Measurements from ENCODE around the gene CLDN15.

The CLDN15 gene

DNA sequence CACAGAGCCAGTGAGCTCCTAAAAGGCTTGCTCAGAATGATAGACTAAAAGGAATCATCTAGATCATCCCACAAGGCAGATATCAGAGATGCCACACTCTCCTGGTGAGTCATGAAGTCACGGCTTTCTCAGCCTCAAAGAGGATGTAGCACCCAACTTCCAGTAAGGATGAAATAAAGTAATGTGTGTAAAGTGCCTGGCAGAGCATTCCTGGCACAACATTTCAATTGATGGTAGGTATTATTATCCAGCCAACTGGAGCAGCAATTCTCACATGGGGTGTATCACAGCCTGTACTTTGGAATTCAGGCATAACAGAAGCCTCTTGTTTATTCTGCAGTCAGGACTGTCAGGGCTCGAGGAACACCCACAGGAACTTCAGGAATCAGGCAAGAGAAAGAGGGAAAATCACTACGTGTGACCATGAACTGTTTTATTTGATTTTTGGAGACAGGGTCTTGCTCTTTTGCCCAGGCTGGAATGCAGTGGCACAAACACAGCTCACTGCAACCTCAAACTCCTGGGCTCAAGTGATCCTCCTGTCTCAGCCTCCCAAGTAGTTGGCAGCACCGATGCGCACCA is 52.3 kb downstream of the CLDN15 start:
- Histone ChIP-seq H3K36me3 (no peaks in the 10 kb centered on the region), H3K27me3 (peaks cover 78% of the 10 kb centered on the region), H3K9me3 (no peaks in the 10 kb centered on the region), H3K27ac (no peak overlapping the region), H3K4me1 (ENCODE audit: control insufficient read depth in 1 of 2, insufficient read depth in 1 of 2, low read depth in 1 of 2, low read length in 1 of 2) (no peaks in the 10 kb centered on the region), H3K4me3 (ENCODE audit: low read depth in 1 of 2, low read length in 1 of 2) (no peak overlapping the region)
- TF ChIP-seq, protein P1, sequence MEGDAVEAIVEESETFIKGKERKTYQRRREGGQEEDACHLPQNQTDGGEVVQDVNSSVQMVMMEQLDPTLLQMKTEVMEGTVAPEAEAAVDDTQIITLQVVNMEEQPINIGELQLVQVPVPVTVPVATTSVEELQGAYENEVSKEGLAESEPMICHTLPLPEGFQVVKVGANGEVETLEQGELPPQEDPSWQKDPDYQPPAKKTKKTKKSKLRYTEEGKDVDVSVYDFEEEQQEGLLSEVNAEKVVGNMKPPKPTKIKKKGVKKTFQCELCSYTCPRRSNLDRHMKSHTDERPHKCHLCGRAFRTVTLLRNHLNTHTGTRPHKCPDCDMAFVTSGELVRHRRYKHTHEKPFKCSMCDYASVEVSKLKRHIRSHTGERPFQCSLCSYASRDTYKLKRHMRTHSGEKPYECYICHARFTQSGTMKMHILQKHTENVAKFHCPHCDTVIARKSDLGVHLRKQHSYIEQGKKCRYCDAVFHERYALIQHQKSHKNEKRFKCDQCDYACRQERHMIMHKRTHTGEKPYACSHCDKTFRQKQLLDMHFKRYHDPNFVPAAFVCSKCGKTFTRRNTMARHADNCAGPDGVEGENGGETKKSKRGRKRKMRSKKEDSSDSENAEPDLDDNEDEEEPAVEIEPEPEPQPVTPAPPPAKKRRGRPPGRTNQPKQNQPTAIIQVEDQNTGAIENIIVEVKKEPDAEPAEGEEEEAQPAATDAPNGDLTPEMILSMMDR (IDR thresholded peaks at IDR 0.05): no peak
